Fibroblast of lung (primary cell): ENCODE measurements around the gene IFNW1. TPM values are rescaled to one million over a fixed set of nuclear protein-coding genes. Genes with fewer than 3 reads are reported as not detected.
"Not testable (repeated sequence)": the region's sequence is repeated elsewhere in the genome, so short reads cannot be mapped to it uniquely, and the experiment has no call there.

ENCODE experiments used
- DNase-seq, 2 donors: peaks; one replicate each; pipeline versions ENCODE4 v3.0.0 to v3.0.0-alpha.2; 2010; ENCODE audit warnings: low read depth in 2 of 2
- H2AFZ ChIP-seq: 2 replicates; pipeline ENCODE4 v1.5.1; 2012; ENCODE audit warnings: low read length, control low read depth, inconsistent platforms
- H3K27ac ChIP-seq: 2 replicates; pipeline ENCODE4 v1.5.1; 2011; ENCODE audit warnings: low read length, control low read depth; ENCODE audit not compliant: insufficient read depth
- H3K27me3 ChIP-seq: 2 replicates; pipeline ENCODE4 v1.5.1; 2011; ENCODE audit warnings: mild to moderate bottlenecking, low read length; ENCODE audit not compliant: control insufficient read depth, insufficient read depth
- H3K36me3 ChIP-seq: 2 replicates; pipeline ENCODE4 v1.5.1; 2011; ENCODE audit warnings: low read length; ENCODE audit not compliant: control insufficient read depth, insufficient read depth
- H3K4me1 ChIP-seq: 2 replicates; pipeline ENCODE4 v1.5.1; 2011; ENCODE audit warnings: low read length; ENCODE audit not compliant: control insufficient read depth, insufficient read depth; ENCODE audit errors: extremely low read depth
- H3K4me2 ChIP-seq: 2 replicates; pipeline ENCODE4 v1.5.1; 2011; ENCODE audit warnings: low read length, control low read depth; ENCODE audit not compliant: insufficient read depth; ENCODE audit errors: extremely low read depth
- H3K4me3 ChIP-seq, 4 experiments: fragments of 200-600 bp in 1 of 4; sonication (generic) in 1 of 4; replicated peaks in 1 of 4; 2 replicates each; pipeline ENCODE4 v1.5.1; 2011 to 2016; ENCODE audit warnings: low read length in 4 of 4, low read depth in 3 of 4, mild to moderate bottlenecking in 3 of 4, control low read depth in 2 of 4, inconsistent platforms in 1 of 4, mixed read lengths in 1 of 4; ENCODE audit not compliant: insufficient read depth in 1 of 4; ENCODE audit errors: control extremely low read depth in 1 of 4
- H3K79me2 ChIP-seq: 2 replicates; pipeline ENCODE4 v1.5.1; 2012; ENCODE audit warnings: mild to moderate bottlenecking, low read length, inconsistent platforms; ENCODE audit not compliant: control insufficient read depth, insufficient read depth
- H3K9ac ChIP-seq: 2 replicates; pipeline ENCODE4 v1.5.1; 2011; ENCODE audit warnings: mild to moderate bottlenecking, low read length, control low read depth; ENCODE audit not compliant: insufficient read depth
- H3K9me3 ChIP-seq: 2 replicates; pipeline ENCODE4 v1.5.1; 2012; ENCODE audit warnings: low read depth, low read length; ENCODE audit not compliant: control insufficient read depth, insufficient read depth
- H4K20me1 ChIP-seq: 2 replicates; pipeline ENCODE4 v1.5.1; 2011; ENCODE audit warnings: low read length; ENCODE audit not compliant: control insufficient read depth, insufficient read depth; ENCODE audit errors: extremely low read depth
- EZH2 ChIP-seq: IDR thresholded peaks from 2 replicates; pipeline ENCODE4 v1.5.1; 2012; ENCODE audit warnings: low read length, control low read depth, mild to moderate bottlenecking; ENCODE audit errors: missing control alignments
- polyA plus RNA-seq, 2 donors: library from polyadenylated mRNA; depleted of rRNA in 1 of 2; stranded (reverse) in 1 of 2; unstranded in 1 of 2; fragments of >200 nt; gene quantifications; 2 replicates each; pipeline ENCODE4 v1.2.1, GENCODE V29; 2011 to 2012; ENCODE audit warnings: missing spikeins in 1 of 2
- total RNA-seq: library from RNA; depleted of rRNA; stranded (reverse); fragments of >200 nt; gene quantifications from 2 replicates; pipeline ENCODE4 v1.2.1, GENCODE V29; 2014
- TF ChIP-seq, protein P1 (sequence below), 2 donors: IDR thresholded peaks in 1 of 2; conservative IDR thresholded peaks in 1 of 2; 1 replicate in 1 of 2; 2 replicates in 1 of 2; pipeline ENCODE4 v1.5.1; 2011 to 2012; ENCODE audit warnings: low read length in 2 of 2, control low read depth in 1 of 2, inconsistent platforms in 1 of 2, low read depth in 1 of 2, mild to moderate bottlenecking in 1 of 2

The IFNW1 gene
- total and polyA plus RNA-seq, 2 donors (not counting 1 experiment from before 2014, with no cell fraction given) = not detected

DNA sequence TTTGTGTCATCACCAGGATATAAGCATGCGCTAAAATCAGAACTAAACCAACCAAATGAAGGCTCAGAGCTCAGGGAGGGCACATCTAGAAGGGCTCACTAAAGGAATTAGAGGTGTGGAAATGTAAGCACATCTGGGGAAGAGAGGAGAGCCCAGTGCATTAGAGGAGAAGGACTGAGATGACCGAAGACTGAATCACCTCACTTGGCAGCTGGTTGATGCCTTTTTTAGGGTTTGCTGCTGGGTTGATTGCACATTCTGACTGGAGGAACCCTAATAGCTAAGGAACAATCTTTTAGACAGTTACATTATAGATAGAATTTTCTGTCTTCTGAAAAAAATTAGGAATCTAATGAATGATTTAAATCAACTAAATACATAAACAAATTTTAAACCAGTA is 33.0 kb upstream of the IFNW1 start:
- Histone ChIP-seq H3K27me3 (no peaks in the 10 kb centered on the region), H3K9me3 (no peaks in the 10 kb centered on the region), H2AFZ (no peak overlapping the region), H4K20me1 (no peaks in the 10 kb centered on the region), H3K36me3 (no peaks in the 10 kb centered on the region), H3K9ac (no peak overlapping the region), H3K4me3 (no peak overlapping the region), H3K79me2 (no peaks in the 10 kb centered on the region), H3K4me2 (no peak overlapping the region), H3K4me1 (no peaks in the 10 kb centered on the region), H3K27ac (no peak overlapping the region)
- TF ChIP-seq, protein P1, sequence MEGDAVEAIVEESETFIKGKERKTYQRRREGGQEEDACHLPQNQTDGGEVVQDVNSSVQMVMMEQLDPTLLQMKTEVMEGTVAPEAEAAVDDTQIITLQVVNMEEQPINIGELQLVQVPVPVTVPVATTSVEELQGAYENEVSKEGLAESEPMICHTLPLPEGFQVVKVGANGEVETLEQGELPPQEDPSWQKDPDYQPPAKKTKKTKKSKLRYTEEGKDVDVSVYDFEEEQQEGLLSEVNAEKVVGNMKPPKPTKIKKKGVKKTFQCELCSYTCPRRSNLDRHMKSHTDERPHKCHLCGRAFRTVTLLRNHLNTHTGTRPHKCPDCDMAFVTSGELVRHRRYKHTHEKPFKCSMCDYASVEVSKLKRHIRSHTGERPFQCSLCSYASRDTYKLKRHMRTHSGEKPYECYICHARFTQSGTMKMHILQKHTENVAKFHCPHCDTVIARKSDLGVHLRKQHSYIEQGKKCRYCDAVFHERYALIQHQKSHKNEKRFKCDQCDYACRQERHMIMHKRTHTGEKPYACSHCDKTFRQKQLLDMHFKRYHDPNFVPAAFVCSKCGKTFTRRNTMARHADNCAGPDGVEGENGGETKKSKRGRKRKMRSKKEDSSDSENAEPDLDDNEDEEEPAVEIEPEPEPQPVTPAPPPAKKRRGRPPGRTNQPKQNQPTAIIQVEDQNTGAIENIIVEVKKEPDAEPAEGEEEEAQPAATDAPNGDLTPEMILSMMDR (conservative IDR thresholded peaks at IDR 0.05 in 1 of 2, IDR thresholded peaks at IDR 0.05 in 1 of 2; ENCODE audit: low read depth in 1 of 2, low read length in 2 of 2) = no peak
- TF ChIP-seq EZH2 = no peak
- no peak for DNase-seq

DNA sequence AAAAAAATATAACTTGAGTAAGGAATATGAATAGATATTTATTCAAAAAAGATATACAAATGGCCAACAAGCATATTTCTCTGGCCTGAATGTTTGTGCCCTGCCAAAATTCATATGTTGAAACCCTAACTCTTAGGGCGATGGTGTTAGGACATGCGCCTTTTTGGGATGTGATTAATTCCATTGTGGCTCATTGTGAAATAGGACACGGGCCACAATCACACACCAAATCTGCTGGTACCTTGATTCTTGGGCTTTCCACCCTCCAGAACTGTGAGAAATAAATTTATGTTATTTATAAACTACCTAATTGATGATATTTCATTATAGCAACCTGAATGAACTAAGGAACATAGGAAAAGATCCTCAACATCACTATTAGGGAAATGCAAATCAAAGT is 30.5 kb upstream of the IFNW1 start:
- Histone ChIP-seq H3K79me2 (no peaks in the 10 kb centered on the region), H3K4me1 (no peaks in the 10 kb centered on the region), H3K27me3 (no peaks in the 10 kb centered on the region), H4K20me1 (no peaks in the 10 kb centered on the region), H3K4me3 (no peak overlapping the region), H3K9ac (no peak overlapping the region), H2AFZ (no peak overlapping the region), H3K27ac (no peak overlapping the region), H3K36me3 (no peaks in the 10 kb centered on the region), H3K9me3 (no peaks in the 10 kb centered on the region), H3K4me2 (no peak overlapping the region)
- no peak for TF ChIP-seq EZH2
- TF ChIP-seq, protein P1 (conservative IDR thresholded peaks at IDR 0.05 in 1 of 2, IDR thresholded peaks at IDR 0.05 in 1 of 2; ENCODE audit: low read depth in 1 of 2, low read length in 2 of 2) = no peak
- DNase-seq = no peak

DNA sequence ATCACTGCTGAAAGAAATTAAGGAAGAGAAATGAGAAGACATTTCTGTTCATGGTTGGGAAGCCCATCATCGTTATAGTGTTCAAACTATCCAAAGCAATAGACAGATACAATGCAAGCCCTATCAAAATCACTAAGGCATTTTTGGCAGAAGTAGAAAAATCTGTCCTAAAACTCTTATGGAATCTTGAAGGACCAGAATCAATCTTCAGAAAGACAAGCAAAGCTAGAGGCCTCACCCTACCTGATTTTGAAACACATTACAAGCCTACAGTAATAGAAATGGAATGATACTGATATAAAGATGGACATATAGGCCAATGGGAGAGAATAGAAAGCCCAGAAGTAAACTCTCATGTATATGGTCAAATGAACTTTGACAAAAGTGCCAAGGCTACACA is 29.7 kb upstream of the IFNW1 start:
- H3K4me3 ChIP-seq = no peak overlapping the region
- no peaks in the 10 kb centered on the region for H3K9me3 ChIP-seq
- no peak for DNase-seq
- H3K4me1 ChIP-seq = no peaks in the 10 kb centered on the region
- TF ChIP-seq, protein P1 (conservative IDR thresholded peaks at IDR 0.05 in 1 of 2, IDR thresholded peaks at IDR 0.05 in 1 of 2; ENCODE audit: low read depth in 1 of 2, low read length in 2 of 2) = no peak
- no peak for TF ChIP-seq EZH2
- no peak overlapping the region for H2AFZ ChIP-seq
- no peak overlapping the region for H3K27ac ChIP-seq
- no peak overlapping the region for H3K9ac ChIP-seq
- H3K36me3 ChIP-seq = no peaks in the 10 kb centered on the region
- H3K27me3 ChIP-seq = no peaks in the 10 kb centered on the region
- no peaks in the 10 kb centered on the region for H3K79me2 ChIP-seq
- no peaks in the 10 kb centered on the region for H4K20me1 ChIP-seq
- H3K4me2 ChIP-seq = no peak overlapping the region

DNA sequence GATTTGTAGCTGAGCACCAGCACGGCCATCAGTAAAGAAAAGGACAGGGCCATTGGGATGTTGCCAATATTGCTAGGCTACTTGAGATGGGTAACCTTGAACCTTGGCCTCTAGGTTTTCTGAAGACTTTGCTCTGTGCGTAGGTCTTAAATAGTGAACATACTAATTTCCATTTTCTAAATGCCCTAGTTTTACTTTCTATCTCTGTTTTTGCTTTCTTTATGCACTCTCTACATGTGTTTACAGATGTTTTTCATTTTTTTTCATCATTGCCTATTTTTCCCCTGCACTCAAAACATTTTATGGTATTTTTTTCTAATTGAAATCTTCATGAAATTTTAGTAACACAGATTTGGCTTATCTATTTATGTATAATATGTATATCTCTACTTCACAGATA is 24.9 kb upstream of the IFNW1 start, which contains the start of gene IFNA21:
Gene IFNA21, minus strand, starts transcription at position 101 of the 400 bp plus-strand sequence. Its CDS starts 48 bp downstream, at position 53.
- not testable (repeated sequence) for DNase-seq, H3K27ac ChIP-seq, H3K27me3 ChIP-seq, H3K4me1 ChIP-seq, H3K36me3 ChIP-seq, H2AFZ ChIP-seq, H3K4me3 ChIP-seq, H3K9me3 ChIP-seq, H3K9ac ChIP-seq, H3K79me2 ChIP-seq, H4K20me1 ChIP-seq, H3K4me2 ChIP-seq
